Pancreas (tissue), 10 donors: Measurements from ENCODE around the gene CDH1. TPM values are rescaled to one million over a fixed set of nuclear protein-coding genes. Genes with fewer than 3 reads are reported as not detected.

ENCODE experiments used
- ATAC-seq, 4 donors: fragments of 200-7000 bp; cut with Tn5 transposase; one replicate each; pipeline versions ENCODE4 v1.8.0 to v1.9.1; 2020; ENCODE audit warnings: mild to moderate bottlenecking in 4 of 4, moderate library complexity in 4 of 4
- DNase-seq, 6 donors: peaks; one replicate each; pipeline ENCODE4 v3.0.0-alpha.2; 2020
- FAIRE-seq: peaks from 2 replicates; lab custom pipeline; 2012; peaks lifted over from hg19 to GRCh38; lab: Jason Lieb, UNC
- H3K27ac ChIP-seq, 4 donors: fragments of 200-600 bp; sonication (generic); 1 replicate in 3 of 4; 2 replicates in 1 of 4; pipeline versions ENCODE4 v1.5.0 to v1.8.0; 2020
- H3K27me3 ChIP-seq, 4 donors: fragments of 200-600 bp; one replicate each; pipeline ENCODE4 v1.8.0; 2021
- H3K36me3 ChIP-seq, 3 donors: fragments of 200-600 bp; sonication (generic) in 1 of 3; one replicate each; pipeline versions ENCODE4 v1.5.0 to v1.8.0; 2020 to 2021
- H3K4me1 ChIP-seq, 3 donors: fragments of 200-600 bp; one replicate each; pipeline ENCODE4 v1.8.0; 2021
- H3K4me3 ChIP-seq, 4 donors: fragments of 200-600 bp; sonication (generic) in 2 of 4; one replicate each; pipeline versions ENCODE4 v1.5.0 to v1.8.0; 2020 to 2021
- H3K9me3 ChIP-seq, 4 donors: fragments of 200-600 bp; one replicate each; pipeline ENCODE4 v1.8.0; 2021
- CTCF ChIP-seq, 4 donors: fragments of 200-600 bp; sonication (generic) in 3 of 4; IDR thresholded peaks; one replicate each; pipeline versions ENCODE4 v1.5.0 to v1.8.0; 2021; ENCODE audit warnings: antibody characterized with exemption in 4 of 4
- WGBS, 2 donors: extraction: QIAGEN DNeasy Blood & Tissue Kit; methylation state at CpG; one replicate each; pipeline ENCODE4 v1.1.7; 2013; 5-methylcytosine and 5-hydroxymethylcytosine counted together
- intact Hi-C, 3 donors: fragments of 100-400 bp; cut with DNase I; formaldehyde crosslinking; loops; one replicate each; pipeline versions ENCODE4 v1.11.1 to v1.14.2; 2022
- polyA plus RNA-seq, 2 donors: library from polyadenylated mRNA; stranded (reverse); fragments of 200-250 nt; gene quantifications; one replicate each; pipeline ENCODE4 v1.2.3, GENCODE V29; 2013
- total RNA-seq, 6 donors: library from RNA; stranded (reverse); fragmentation: NEBNext Ultra II Directional in 4 of 6; extraction: Animal tissue kit (Norgen Biotek cat#: 25700) in 4 of 6; gene quantifications; one replicate each; pipeline versions ENCODE4 v1.2.1 to v1.2.4, GENCODE V29; 2021 to 2023
- donor health status: healthy with polysubstance abuse.
- donor health status: DM: no; HTN: no; CAD: no; lungs with moderate emphysema.
- donor health status: DM: no; HTN: no; CAD: no.
- donor health status: control.
- donor health status: control.
- donor health status: Bipolar disorder and iron deficiency.
- donor health status: DM: yes; HTN: yes; CAD: no.
- donor health status: DM: no; HTN: no; CAD: no.
- donor health status: DM: no; HTN: no; CAD: no.
- donor health status: DM: yes; HTN: yes; CAD: no.

The CDH1 gene
- 100 to 1,000 TPM; 119 to 258 (median 162) TPM for total RNA-seq
- polyA plus RNA-seq = 10 to 100 TPM; 52.8 to 78.8 TPM

- Histone ChIP-seq H3K27me3 (no peaks in the 10 kb centered on the region), H3K4me3 (peak within 1 kb of the TSS; percentile 45 to 77 (median 72)), H3K4me1 (peaks cover 30 to 38% (median 35%) of the 10 kb centered on the region in 3 donors), H3K27ac (peak within 1 kb of the TSS; percentile 83 to 95 (median 92)), H3K9me3 (no peaks in the 10 kb centered on the region), H3K36me3 (no peaks in the 10 kb centered on the region)
- WGBS, 2 donors = 1% methylated on average over 58 to 63 of the region's 63 CpGs
- ATAC-seq (peak; percentile 81 to 90 (median 86)), FAIRE-seq (no peak), DNase-seq (peak; percentile 95 to 99 (median 98))
- intact Hi-C loops = no loop called here
- TF ChIP-seq CTCF (IDR thresholded peaks at IDR 0.05) = no peak
Measured at GRCh38 chr16:68737046-68737729, at the start of gene CDH1. TSS of gene CDH1 (plus strand) at chr16:68737292. CDS start at chr16:68737416, 124 bp downstream.

GRCh38 chr16:68689921-68690320 lies 47.2 kb upstream of the CDH1 start:
- WGBS, 2 donors = 69 to 70% methylated on average over 5 of the region's 5 CpGs
- Histone ChIP-seq H3K4me1 (no peaks in the 10 kb centered on the region), H3K27ac (no peak overlapping the region), H3K36me3 (no peaks in the 10 kb centered on the region), H3K4me3 (no peak overlapping the region), H3K9me3 (no peaks in the 10 kb centered on the region), H3K27me3 (no peaks in the 10 kb centered on the region)
- FAIRE-seq (no peak), DNase-seq (no peak), ATAC-seq (peak in 1 of 4 donors; percentile 36)
- TF ChIP-seq CTCF (IDR thresholded peaks at IDR 0.05) = no peak
- intact Hi-C loops = loop anchor here in 1 of 3 donors (10.0 kb wide), 1 partner anchor 145 kb away; no protein-coding TSS in a partner anchor

GRCh38 chr16:68695575-68695974 lies 41.5 kb upstream of the CDH1 start:
- no peaks in the 10 kb centered on the region for H3K9me3 ChIP-seq
- no peak for TF ChIP-seq CTCF (IDR thresholded peaks at IDR 0.05)
- 83 to 84% methylated on average over 11 of the region's 11 CpGs for WGBS, 2 donors
- H3K4me3 ChIP-seq = no peak overlapping the region
- no peak for DNase-seq
- H3K36me3 ChIP-seq = no peaks in the 10 kb centered on the region
- H3K27ac ChIP-seq = no peak overlapping the region
- ATAC-seq = no peak
- H3K27me3 ChIP-seq = no peaks in the 10 kb centered on the region
- intact Hi-C loops = loop anchor here in 1 of 3 donors (10.0 kb wide), 1 partner anchor 151 kb away; no protein-coding TSS in a partner anchor
- no peaks in the 10 kb centered on the region for H3K4me1 ChIP-seq
- no peak for FAIRE-seq

- intact Hi-C loops = loop anchor here in 1 of 3 donors (10.0 kb wide), 1 partner anchor 152 kb away; no protein-coding TSS in a partner anchor
- ATAC-seq = no peak
- no peak for FAIRE-seq
Measured at GRCh38 chr16:68696514-68696913, 40.6 kb upstream of the CDH1 start.

More at GRCh38 chr16:68696514-68696913, 40.6 kb upstream of the CDH1 start:
- no peak for DNase-seq
- H3K36me3 ChIP-seq = no peaks in the 10 kb centered on the region
- no peaks in the 10 kb centered on the region for H3K27me3 ChIP-seq
- no peaks in the 10 kb centered on the region for H3K4me1 ChIP-seq
- 51 to 61% methylated on average over 8 of the region's 8 CpGs for WGBS, 2 donors
- H3K4me3 ChIP-seq = no peak overlapping the region
- no peak for TF ChIP-seq CTCF (IDR thresholded peaks at IDR 0.05)
- no peaks in the 10 kb centered on the region for H3K9me3 ChIP-seq
- no peak overlapping the region for H3K27ac ChIP-seq
